CD14-positive monocyte (primary cell): Measurements from ENCODE around the gene ACADS. TPM values are rescaled to one million over a fixed set of nuclear protein-coding genes. Genes with fewer than 3 reads are reported as not detected.

Experiments used
- DNase-seq, 3 donors: peaks; one replicate each; pipeline ENCODE4 v3.0.0-alpha.2; 2011 to 2022
- H2AFZ ChIP-seq: 2 replicates; pipeline ENCODE4 v1.6.0; 2012; ENCODE audit warnings: mild to moderate bottlenecking, low read depth, low read length, inconsistent platforms; ENCODE audit not compliant: insufficient read depth, poor library complexity, severe bottlenecking
- H3K27ac ChIP-seq, 2 donors: 1 replicate in 1 of 2; 2 replicates in 1 of 2; pipeline ENCODE4 v1.5.1; 2012 to 2013; ENCODE audit warnings: low read length in 2 of 2, control low read depth in 1 of 2, inconsistent platforms in 1 of 2, low read depth in 1 of 2, mild to moderate bottlenecking in 1 of 2
- H3K27me3 ChIP-seq, 2 donors: one replicate each; pipeline versions ENCODE4 v1.6.0 to v1.6.1; 2011 to 2013; ENCODE audit warnings: low read length in 2 of 2; ENCODE audit not compliant: control insufficient read depth in 2 of 2, insufficient read depth in 2 of 2
- H3K36me3 ChIP-seq, 2 donors: replicated peaks in 1 of 2; 1 replicate in 1 of 2; 2 replicates in 1 of 2; pipeline versions ENCODE4 v1.5.1 to v1.6.1; 2012 to 2013; ENCODE audit warnings: low read length in 2 of 2, control low read depth in 1 of 2, inconsistent platforms in 1 of 2, mild to moderate bottlenecking in 1 of 2; ENCODE audit not compliant: insufficient read depth in 2 of 2, control insufficient read depth in 1 of 2
- H3K4me1 ChIP-seq, 2 donors: 1 replicate in 1 of 2; 2 replicates in 1 of 2; pipeline versions ENCODE4 v1.5.1 to v1.6.1; 2012 to 2013; ENCODE audit warnings: low read length in 2 of 2, control low read depth in 1 of 2, inconsistent platforms in 1 of 2, mild to moderate bottlenecking in 1 of 2, moderate library complexity in 1 of 2; ENCODE audit not compliant: insufficient read depth in 2 of 2, control insufficient read depth in 1 of 2
- H3K4me2 ChIP-seq: replicated peaks from 2 replicates; pipeline ENCODE3; 2012; ENCODE audit warnings: low read length, moderate library complexity, mild to moderate bottlenecking; ENCODE audit not compliant: poor library complexity, severe bottlenecking; ENCODE audit errors: extremely low read depth
- H3K4me3 ChIP-seq, 3 experiments: fragments of 200-600 bp in 1 of 3; sonication (generic) in 1 of 3; replicated peaks in 1 of 3; 1 replicate in 2 of 3; 2 replicates in 1 of 3; pipeline ENCODE4 v1.5.1; 2011 to 2013; ENCODE audit warnings: low read length in 3 of 3, mild to moderate bottlenecking in 3 of 3, control low read depth in 2 of 3, low read depth in 2 of 3, inconsistent platforms in 1 of 3, moderate library complexity in 1 of 3
- H3K79me2 ChIP-seq: 2 replicates; pipeline ENCODE4 v1.6.0; 2012; ENCODE audit warnings: mild to moderate bottlenecking, control low read depth, inconsistent platforms, low read length, moderate library complexity; ENCODE audit not compliant: insufficient read depth
- H3K9ac ChIP-seq: 2 replicates; pipeline ENCODE4 v1.6.0; 2017; ENCODE audit warnings: low read length, mild to moderate bottlenecking; ENCODE audit not compliant: insufficient read depth, poor library complexity, severe bottlenecking
- H3K9me3 ChIP-seq, 2 donors: replicated peaks in 1 of 2; 1 replicate in 1 of 2; 2 replicates in 1 of 2; pipeline versions ENCODE4 v1.5.1 to v1.6.1; 2012 to 2013; ENCODE audit warnings: low read length in 2 of 2, control low read depth in 1 of 2; ENCODE audit not compliant: control insufficient read depth in 1 of 2, insufficient read depth in 1 of 2
- H4K20me1 ChIP-seq: 2 replicates; pipeline ENCODE4 v1.6.0; 2012; ENCODE audit warnings: mild to moderate bottlenecking, low read length, control low read depth, moderate library complexity; ENCODE audit not compliant: insufficient read depth
- H3K27ac Mint-ChIP-seq, 7 donors: one replicate each; pipeline ENCODE4 v1.8.0; 2020; ENCODE audit warnings: mild to moderate bottlenecking in 7 of 7, mixed read lengths in 7 of 7, moderate library complexity in 6 of 7, inconsistent platforms in 2 of 7
- H3K27me3 Mint-ChIP-seq, 3 donors: one replicate each; pipeline ENCODE4 v1.8.0; 2021 to 2022; ENCODE audit warnings: low read depth in 3 of 3, mild to moderate bottlenecking in 3 of 3, mixed read lengths in 3 of 3, moderate library complexity in 3 of 3, inconsistent platforms in 1 of 3
- H3K36me3 Mint-ChIP-seq, 2 donors: one replicate each; pipeline ENCODE4 v1.8.0; 2020; ENCODE audit warnings: mixed read lengths in 2 of 2, inconsistent platforms in 1 of 2, mild to moderate bottlenecking in 1 of 2
- H3K4me1 Mint-ChIP-seq: one replicate; pipeline ENCODE4 v1.8.0; 2020; ENCODE audit warnings: mild to moderate bottlenecking, mixed read lengths
- H3K4me3 Mint-ChIP-seq, 2 donors: one replicate each; pipeline ENCODE4 v1.8.0; 2020; ENCODE audit warnings: mild to moderate bottlenecking in 2 of 2, mixed read lengths in 2 of 2, moderate library complexity in 1 of 2
- H3K9me3 Mint-ChIP-seq, 7 donors: one replicate each; pipeline ENCODE4 v1.8.0; 2020 to 2022; ENCODE audit warnings: mixed read lengths in 7 of 7, mild to moderate bottlenecking in 6 of 7, moderate library complexity in 6 of 7, inconsistent platforms in 2 of 7
- CTCF ChIP-seq: fragments of 200-600 bp; IDR thresholded peaks from one replicate; pipeline ENCODE4 v1.8.0; 2022; ENCODE audit warnings: antibody characterized with exemption, mild to moderate bottlenecking
- WGBS: methylation state at CpG from one replicate; pipeline ENCODE4 v1.1.5; 2013; ENCODE audit warnings: missing lambda C conversion rate; ENCODE audit not compliant: insufficient coverage; 5-methylcytosine and 5-hydroxymethylcytosine counted together
- intact Hi-C, 2 donors: fragments of 100-400 bp; cut with micrococcal nuclease; formaldehyde crosslinking; loops; one replicate each; pipeline versions ENCODE4 v1.15.0 to v1.15.1; 2023
- polyA plus RNA-seq, 3 donors: library from polyadenylated mRNA; depleted of rRNA in 1 of 3; unstranded in 2 of 3; stranded (reverse) in 1 of 3; fragments of 300-500 nt in 2 of 3; fragments of >200 nt in 1 of 3; fragmentation: Illumina TruSeq in 2 of 3; gene quantifications; 1 replicate in 2 of 3; 2 replicates in 1 of 3; pipeline ENCODE4 v1.2.3, GENCODE V29; 2012 to 2021

ACADS gene
- polyA plus RNA-seq, 3 donors: 9.2 to 25.1 (median 18.2) TPM

- H2AFZ ChIP-seq: no peak overlapping the region
- TF ChIP-seq CTCF: no peak
- Mint-ChIP-seq H3K27me3 (peaks cover 2 to 13% (median 9%) of the 10 kb centered on the region in 3 donors), H3K27ac (no peak overlapping the region), H3K4me3 (no peak overlapping the region), H3K9me3 (peaks cover 4 to 21% (median 15%) of the 10 kb centered on the region in 7 donors), H3K36me3 (peaks cover 2 to 5% of the 10 kb centered on the region in 2 donors), H3K4me1 (no peaks in the 10 kb centered on the region)
- no peak for DNase-seq
- H3K27ac ChIP-seq: no peak overlapping the region
- H3K79me2 ChIP-seq: no peaks in the 10 kb centered on the region
- H3K4me3 ChIP-seq: no peak overlapping the region
- peaks cover 0 to 7% of the 10 kb centered on the region in 2 donors for H3K36me3 ChIP-seq
- intact Hi-C loops: no loop called here
- H3K9ac ChIP-seq: no peak overlapping the region
- H4K20me1 ChIP-seq: no peaks in the 10 kb centered on the region
- no peak overlapping the region for H3K4me2 ChIP-seq
- peaks cover 6% of the 10 kb centered on the region in 2 donors for H3K9me3 ChIP-seq
- no peaks in the 10 kb centered on the region for H3K4me1 ChIP-seq
- no peaks in the 10 kb centered on the region for H3K27me3 ChIP-seq
Observed at GRCh38 chr12:120755269-120755668, 29.6 kb downstream of the ACADS start.

GRCh38 chr12:120757226-120757742 is 31.7 kb downstream of the ACADS start:
- Histone ChIP-seq H3K79me2 (no peaks in the 10 kb centered on the region), H3K27ac (no peak overlapping the region), H3K4me2 (no peak overlapping the region), H3K4me3 (no peak overlapping the region), H3K36me3 (peaks cover 18 to 27% of the 10 kb centered on the region in 2 donors), H3K9me3 (peaks cover 6% of the 10 kb centered on the region in 2 donors), H2AFZ (no peak overlapping the region), H4K20me1 (no peaks in the 10 kb centered on the region), H3K27me3 (no peaks in the 10 kb centered on the region), H3K9ac (no peak overlapping the region), H3K4me1 (no peaks in the 10 kb centered on the region)
- Mint-ChIP-seq H3K9me3 (peaks cover 4 to 21% (median 15%) of the 10 kb centered on the region in 7 donors), H3K27ac (no peak overlapping the region), H3K27me3 (peaks cover 0 to 9% (median 6%) of the 10 kb centered on the region in 3 donors), H3K4me1 (no peaks in the 10 kb centered on the region), H3K4me3 (no peak overlapping the region), H3K36me3 (peaks cover 22 to 26% of the 10 kb centered on the region in 2 donors)
- no peak for TF ChIP-seq CTCF
- no peak for DNase-seq
- intact Hi-C loops: no loop called here
- WGBS: 86% methylated on average over 3 of the region's 4 CpGs
